K562 (cell line): ENCODE data around the gene CLDN10. TPM values are rescaled to one million over a fixed set of nuclear protein-coding genes. Genes with fewer than 3 reads are reported as not detected.

ENCODE experiments used
- ATAC-seq: fragments of 200-7000 bp; cut with Tn5 transposase; 3 replicates; pipeline ENCODE4 v1.9.1; 2020; ENCODE audit warnings: moderate library complexity
- BruUV-seq: library from RNA; stranded (reverse); fragments of 400-500 nt; replicated peaks from 2 replicates; lab custom pipeline; 2021; lab: Mats Ljungman, UMichigan
- CTCF ChIA-PET: fragments of 300-600 bp; formaldehyde crosslinking; extraction: SDS; loops from one replicate; lab custom pipeline; 2021; ENCODE audit warnings: low intra/inter-chr PET ratio; lab: Yijun Ruan, JAX
- POLR2A ChIA-PET: fragments of 300-600, 350-650 bp; sonication (Branson Sonifier 250); formaldehyde crosslinking; extraction: SDS; loops from one replicate; lab custom pipeline; 2021; ENCODE audit warnings: antibody characterized with exemption, inconsistent platforms; lab: Yijun Ruan, JAX
- DNase-seq, 4 experiments: peaks; one replicate each; pipeline versions ENCODE4 v3.0.0 to v3.0.0-alpha.2; 2011 to 2018; ENCODE audit warnings: low spot score in 3 of 4, mixed read lengths in 3 of 4; ENCODE audit errors: extremely low read depth in 1 of 4
- FAIRE-seq: peaks from 2 replicates; lab custom pipeline; 2011; peaks lifted over from hg19 to GRCh38; lab: Jason Lieb, UNC
- H2AFZ ChIP-seq: 2 replicates; pipeline ENCODE4 v1.6.0; 2011; ENCODE audit warnings: low read depth, low read length, control low read depth, inconsistent platforms
- H3K27ac ChIP-seq: fragments of 200-600 bp; 3 replicates; pipeline ENCODE4 v1.8.0; 2011; ENCODE audit warnings: low read depth, mild to moderate bottlenecking, control low read depth, inconsistent platforms, low read length, moderate library complexity, mixed read lengths; ENCODE audit errors: extremely low read depth
- H3K27me3 ChIP-seq, 2 experiments: fragments of 300-600 bp in 1 of 2; 2 replicates in 1 of 2; 3 replicates in 1 of 2; pipeline versions ENCODE4 v1.6.0 to v1.8.0; 2011; ENCODE audit warnings: inconsistent platforms in 2 of 2, low read length in 2 of 2, mild to moderate bottlenecking in 1 of 2, mixed read lengths in 1 of 2, moderate library complexity in 1 of 2; ENCODE audit not compliant: control insufficient read depth in 2 of 2, insufficient read depth in 2 of 2
- H3K36me3 ChIP-seq: fragments of 300-600 bp; 3 replicates; pipeline ENCODE4 v1.8.0; 2011; ENCODE audit warnings: mild to moderate bottlenecking, low read length, inconsistent platforms; ENCODE audit not compliant: control insufficient read depth, insufficient read depth
- H3K4me1 ChIP-seq, 2 experiments: fragments of 200-600 bp in 1 of 2; replicated peaks in 1 of 2; 2 replicates in 1 of 2; 3 replicates in 1 of 2; pipeline versions ENCODE4 v1.5.1 to v1.8.0; 2011; ENCODE audit warnings: inconsistent platforms in 2 of 2, low read length in 2 of 2, mild to moderate bottlenecking in 1 of 2, mixed read lengths in 1 of 2, moderate library complexity in 1 of 2; ENCODE audit not compliant: control insufficient read depth in 2 of 2, insufficient read depth in 2 of 2
- H3K4me2 ChIP-seq: 2 replicates; pipeline ENCODE4 v1.6.1; 2011; ENCODE audit warnings: low read length, control low read depth, inconsistent platforms, mixed read lengths; ENCODE audit not compliant: insufficient read depth
- H3K4me3 ChIP-seq: fragments of 200-600 bp; sonication (generic), shearing (Covaris generic); 2 replicates; pipeline ENCODE4 v1.5.1; 2016; ENCODE audit warnings: control low read depth, inconsistent platforms
- H3K79me2 ChIP-seq: fragments of 200-600 bp; 3 replicates; pipeline ENCODE4 v1.8.0; 2011; ENCODE audit warnings: low read length, inconsistent platforms; ENCODE audit not compliant: control insufficient read depth, insufficient read depth
- H3K9ac ChIP-seq, 2 experiments: 2 replicates each; pipeline versions ENCODE4 v1.6.0 to v1.6.1; 2011; ENCODE audit warnings: low read depth in 2 of 2, low read length in 2 of 2, control low read depth in 1 of 2, inconsistent platforms in 1 of 2, mild to moderate bottlenecking in 1 of 2, mixed read lengths in 1 of 2; ENCODE audit not compliant: insufficient read depth in 1 of 2
- H3K9me1 ChIP-seq: one replicate; pipeline ENCODE4 v1.6.0; 2011; ENCODE audit warnings: inconsistent platforms, mild to moderate bottlenecking, low read length, moderate library complexity; ENCODE audit not compliant: control insufficient read depth, insufficient read depth
- H3K9me3 ChIP-seq: replicated peaks from 2 replicates; pipeline ENCODE4 v1.5.1; 2011; ENCODE audit warnings: low read depth, low read length, inconsistent platforms; ENCODE audit not compliant: control insufficient read depth, insufficient read depth
- H4K20me1 ChIP-seq: replicated peaks from 2 replicates; pipeline ENCODE4 v1.6.1; 2011; ENCODE audit warnings: low read length, inconsistent platforms, mixed read lengths; ENCODE audit not compliant: control insufficient read depth, insufficient read depth
- EGR1 ChIP-seq: fragments of 450-650 bp; conservative IDR thresholded peaks from 2 replicates; pipeline ENCODE4 v1.6.1; 2017; ENCODE audit warnings: mild to moderate bottlenecking
- WGBS: fragments of 100-300 bp; shearing (Covaris generic); methylation state at CpG from one replicate; pipeline ENCODE4 v1.1.6; 2016; ENCODE audit warnings: low coverage, mixed read lengths; ENCODE audit not compliant: insufficient coverage; ENCODE audit errors: missing lambda C conversion rate; 5-methylcytosine and 5-hydroxymethylcytosine counted together
- in situ Hi-C: fragments of 300-500 bp; cut with MboI; formaldehyde crosslinking; loops from 4 replicates; pipeline ENCODE4 v1.15.0; 2018; ENCODE audit warnings: inconsistent platforms, mixed read lengths
- intact Hi-C: fragments of 100-400 bp; cut with micrococcal nuclease; formaldehyde crosslinking; loops from 2 replicates; pipeline ENCODE4 v1.14.2; 2022
- polyA plus RNA-seq, 8 experiments: library from polyadenylated mRNA; depleted of rRNA in 4 of 8; stranded (reverse) in 5 of 8; unstranded in 3 of 8; fragments of >200 nt; fragmentation: Nextera tagmentation in 2 of 8; fragmentation: Illumina TruSeq in 1 of 8; extraction: Ambion mirVana in 2 of 8; extraction: Trizol in 1 of 8; gene quantifications; 2 replicates each; pipeline versions ENCODE4 v1.2.1 to v1.2.3, GENCODE V29; 2011 to 2014; ENCODE audit warnings: inconsistent platforms in 1 of 8, missing spikeins in 1 of 8
- total RNA-seq, 7 experiments: library from RNA; depleted of rRNA in 6 of 7; stranded (reverse); fragments of >200 nt in 6 of 7; fragmentation: Illumina TruSeq in 2 of 7; extraction: Trizol in 2 of 7; gene quantifications; 2 replicates each; pipeline versions ENCODE4 v1.2.1 to v1.2.3, GENCODE V29; 2011 to 2021; ENCODE audit warnings: low replicate concordance in 1 of 7
- TF ChIP-seq, protein P1 (sequence below): fragments of 450-650 bp; IDR thresholded peaks from 2 replicates; pipeline ENCODE4 v1.7.1; 2018; ENCODE audit warnings: mild to moderate bottlenecking, low read depth; ENCODE audit not compliant: partially characterized antibody
- TF ChIP-seq, protein P2 (sequence below): sonication (generic); formaldehyde crosslinking; IDR thresholded peaks from 2 replicates; pipeline ENCODE4 v1.8.0; 2022; ENCODE audit warnings: missing genetic modification reagents, mild to moderate bottlenecking, borderline replicate concordance

Gene CLDN10
- total and polyA plus RNA-seq, 9 of the 15 experiments (the other 6 are each of a cell fraction or from before 2014, with no cell fraction given), result not detected

GRCh38 chr13:95524264-95524901 lies 28.1 kb upstream of the CLDN10 start (continued):
- TF ChIP-seq, protein P1, sequence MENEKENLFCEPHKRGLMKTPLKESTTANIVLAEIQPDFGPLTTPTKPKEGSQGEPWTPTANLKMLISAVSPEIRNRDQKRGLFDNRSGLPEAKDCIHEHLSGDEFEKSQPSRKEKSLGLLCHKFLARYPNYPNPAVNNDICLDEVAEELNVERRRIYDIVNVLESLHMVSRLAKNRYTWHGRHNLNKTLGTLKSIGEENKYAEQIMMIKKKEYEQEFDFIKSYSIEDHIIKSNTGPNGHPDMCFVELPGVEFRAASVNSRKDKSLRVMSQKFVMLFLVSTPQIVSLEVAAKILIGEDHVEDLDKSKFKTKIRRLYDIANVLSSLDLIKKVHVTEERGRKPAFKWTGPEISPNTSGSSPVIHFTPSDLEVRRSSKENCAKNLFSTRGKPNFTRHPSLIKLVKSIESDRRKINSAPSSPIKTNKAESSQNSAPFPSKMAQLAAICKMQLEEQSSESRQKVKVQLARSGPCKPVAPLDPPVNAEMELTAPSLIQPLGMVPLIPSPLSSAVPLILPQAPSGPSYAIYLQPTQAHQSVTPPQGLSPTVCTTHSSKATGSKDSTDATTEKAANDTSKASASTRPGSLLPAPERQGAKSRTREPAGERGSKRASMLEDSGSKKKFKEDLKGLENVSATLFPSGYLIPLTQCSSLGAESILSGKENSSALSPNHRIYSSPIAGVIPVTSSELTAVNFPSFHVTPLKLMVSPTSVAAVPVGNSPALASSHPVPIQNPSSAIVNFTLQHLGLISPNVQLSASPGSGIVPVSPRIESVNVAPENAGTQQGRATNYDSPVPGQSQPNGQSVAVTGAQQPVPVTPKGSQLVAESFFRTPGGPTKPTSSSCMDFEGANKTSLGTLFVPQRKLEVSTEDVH, result no peak

- Histone ChIP-seq H3K9me1 (no peaks in the 10 kb centered on the region), H3K36me3 (no peaks in the 10 kb centered on the region), H3K4me2 (no peak overlapping the region), H3K79me2 (no peaks in the 10 kb centered on the region), H3K27ac (no peak overlapping the region), H3K9me3 (no peaks in the 10 kb centered on the region), H3K9ac (no peak overlapping the region), H4K20me1 (no peaks in the 10 kb centered on the region), H2AFZ (no peak overlapping the region), H3K27me3 (no peaks in the 10 kb centered on the region), H3K4me1 (no peaks in the 10 kb centered on the region), H3K4me3 (no peak overlapping the region)
- no peak for FAIRE-seq
- no peak for ATAC-seq
- intact Hi-C loops (no loop called here), in situ Hi-C loops (loop anchor here (25.0 kb wide), 1 partner anchor 309 kb away; no protein-coding TSS in a partner anchor)
- CTCF ChIA-PET, result no interaction called here
- no peak for TF ChIP-seq EGR1
- TF ChIP-seq, protein P2, sequence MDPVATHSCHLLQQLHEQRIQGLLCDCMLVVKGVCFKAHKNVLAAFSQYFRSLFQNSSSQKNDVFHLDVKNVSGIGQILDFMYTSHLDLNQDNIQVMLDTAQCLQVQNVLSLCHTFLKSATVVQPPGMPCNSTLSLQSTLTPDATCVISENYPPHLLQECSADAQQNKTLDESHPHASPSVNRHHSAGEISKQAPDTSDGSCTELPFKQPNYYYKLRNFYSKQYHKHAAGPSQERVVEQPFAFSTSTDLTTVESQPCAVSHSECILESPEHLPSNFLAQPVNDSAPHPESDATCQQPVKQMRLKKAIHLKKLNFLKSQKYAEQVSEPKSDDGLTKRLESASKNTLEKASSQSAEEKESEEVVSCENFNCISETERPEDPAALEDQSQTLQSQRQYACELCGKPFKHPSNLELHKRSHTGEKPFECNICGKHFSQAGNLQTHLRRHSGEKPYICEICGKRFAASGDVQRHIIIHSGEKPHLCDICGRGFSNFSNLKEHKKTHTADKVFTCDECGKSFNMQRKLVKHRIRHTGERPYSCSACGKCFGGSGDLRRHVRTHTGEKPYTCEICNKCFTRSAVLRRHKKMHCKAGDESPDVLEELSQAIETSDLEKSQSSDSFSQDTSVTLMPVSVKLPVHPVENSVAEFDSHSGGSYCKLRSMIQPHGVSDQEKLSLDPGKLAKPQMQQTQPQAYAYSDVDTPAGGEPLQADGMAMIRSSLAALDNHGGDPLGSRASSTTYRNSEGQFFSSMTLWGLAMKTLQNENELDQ, result no peak
- BruUV-seq, result no TSS peak
- WGBS, result 0% methylated on average over 1 of the region's 1 CpG
- no peak for DNase-seq
- POLR2A ChIA-PET, result no interaction called here
These were observed 24.6 kb upstream of the CLDN10 start for GRCh38 chr13:95527955-95528354.
